Omental fat pad (tissue), 4 donors: ENCODE measurements around the gene CBLN1. TPM values are rescaled to one million over a fixed set of nuclear protein-coding genes. Genes with fewer than 3 reads are reported as not detected.

Experiments
- ATAC-seq: fragments of 150-250 bp; one replicate; pipeline ENCODE4 v1.9.1; 2016; ENCODE audit warnings: mild to moderate bottlenecking, moderate library complexity; ENCODE audit not compliant: low FRiP score
- DNase-seq: peaks from one replicate; pipeline ENCODE4 v3.0.0-alpha.2; 2019; ENCODE audit warnings: low spot score
- total RNA-seq, 4 donors: library from RNA; depleted of rRNA; stranded (reverse); fragments of >200 nt; gene quantifications; one replicate each; pipeline ENCODE4 v1.1.0, GENCODE V29; 2016
- TF ChIP-seq, protein P1 (sequence below), 3 donors: fragments of 450-650 bp; IDR thresholded peaks; one replicate each; pipeline ENCODE4 v1.5.1; 2016 to 2017; ENCODE audit warnings: antibody characterized with exemption in 3 of 3, mild to moderate bottlenecking in 3 of 3, moderate library complexity in 2 of 3

Gene CBLN1
- 1 to 10 TPM in 1 of 4 donors, under 1 TPM in 1, not detected in 2; 0.19 to 4.9 TPM for total RNA-seq

DNA sequence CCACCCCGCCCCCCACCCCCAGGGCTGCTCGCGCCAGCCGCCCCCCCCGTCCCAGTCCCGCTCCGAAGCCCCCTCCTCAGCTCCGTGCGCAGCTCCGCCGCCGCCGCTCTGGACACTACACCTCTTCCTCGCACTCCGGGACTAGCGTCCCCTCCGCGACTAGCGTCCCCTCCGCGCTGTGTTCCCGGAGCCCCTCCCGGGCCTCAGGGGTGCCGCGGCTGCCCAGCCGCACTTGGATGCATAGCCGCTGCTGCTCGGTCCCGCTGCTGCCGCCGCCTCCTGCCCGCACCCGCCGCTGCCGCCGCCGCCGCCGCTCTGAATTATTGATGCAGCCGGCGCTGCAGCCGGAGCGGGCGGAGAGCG lies at the start of gene CBLN1:
CBLN1 (minus strand) TSS at position 359 of the 363 bp plus-strand sequence. CDS start 373 bp downstream, outside the sequence.
- DNase-seq, result no peak
- TF ChIP-seq, protein P1, sequence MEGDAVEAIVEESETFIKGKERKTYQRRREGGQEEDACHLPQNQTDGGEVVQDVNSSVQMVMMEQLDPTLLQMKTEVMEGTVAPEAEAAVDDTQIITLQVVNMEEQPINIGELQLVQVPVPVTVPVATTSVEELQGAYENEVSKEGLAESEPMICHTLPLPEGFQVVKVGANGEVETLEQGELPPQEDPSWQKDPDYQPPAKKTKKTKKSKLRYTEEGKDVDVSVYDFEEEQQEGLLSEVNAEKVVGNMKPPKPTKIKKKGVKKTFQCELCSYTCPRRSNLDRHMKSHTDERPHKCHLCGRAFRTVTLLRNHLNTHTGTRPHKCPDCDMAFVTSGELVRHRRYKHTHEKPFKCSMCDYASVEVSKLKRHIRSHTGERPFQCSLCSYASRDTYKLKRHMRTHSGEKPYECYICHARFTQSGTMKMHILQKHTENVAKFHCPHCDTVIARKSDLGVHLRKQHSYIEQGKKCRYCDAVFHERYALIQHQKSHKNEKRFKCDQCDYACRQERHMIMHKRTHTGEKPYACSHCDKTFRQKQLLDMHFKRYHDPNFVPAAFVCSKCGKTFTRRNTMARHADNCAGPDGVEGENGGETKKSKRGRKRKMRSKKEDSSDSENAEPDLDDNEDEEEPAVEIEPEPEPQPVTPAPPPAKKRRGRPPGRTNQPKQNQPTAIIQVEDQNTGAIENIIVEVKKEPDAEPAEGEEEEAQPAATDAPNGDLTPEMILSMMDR (IDR thresholded peaks at IDR 0.05), result no peak
- ATAC-seq, result peak; percentile 7

DNA sequence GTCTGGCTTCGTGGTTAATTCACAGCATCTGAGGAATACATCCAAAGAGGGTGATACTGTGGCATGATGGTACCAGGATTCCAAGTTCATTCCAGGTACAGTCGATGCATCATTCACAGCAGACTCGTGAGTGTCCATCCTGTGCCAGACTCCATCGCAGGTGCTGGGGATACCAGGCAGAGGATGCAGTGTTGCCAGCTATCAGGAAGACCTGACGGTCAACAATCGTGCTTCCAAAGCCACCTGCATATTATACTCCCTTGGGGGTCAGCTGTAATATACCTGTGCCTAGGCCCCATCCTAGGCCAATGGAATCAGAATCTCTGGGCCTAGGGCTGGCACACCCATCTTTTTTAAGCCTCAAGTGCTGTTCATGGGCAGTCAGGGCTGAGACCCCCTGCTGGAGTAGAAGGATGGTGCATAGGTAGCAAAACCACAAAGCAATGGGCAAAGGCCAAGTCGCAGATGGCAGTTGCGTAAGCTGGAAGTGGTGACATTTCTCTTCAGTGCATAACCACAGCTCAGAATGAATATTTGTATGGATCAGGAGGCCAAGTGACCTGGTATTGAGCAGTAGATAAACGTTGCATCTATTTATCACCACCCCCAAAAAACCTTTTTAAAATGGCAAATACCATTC lies 49.0 kb upstream of the CBLN1 start:
- no peak for ATAC-seq
- TF ChIP-seq, protein P1 (IDR thresholded peaks at IDR 0.05), result no peak
- DNase-seq, result no peak

DNA sequence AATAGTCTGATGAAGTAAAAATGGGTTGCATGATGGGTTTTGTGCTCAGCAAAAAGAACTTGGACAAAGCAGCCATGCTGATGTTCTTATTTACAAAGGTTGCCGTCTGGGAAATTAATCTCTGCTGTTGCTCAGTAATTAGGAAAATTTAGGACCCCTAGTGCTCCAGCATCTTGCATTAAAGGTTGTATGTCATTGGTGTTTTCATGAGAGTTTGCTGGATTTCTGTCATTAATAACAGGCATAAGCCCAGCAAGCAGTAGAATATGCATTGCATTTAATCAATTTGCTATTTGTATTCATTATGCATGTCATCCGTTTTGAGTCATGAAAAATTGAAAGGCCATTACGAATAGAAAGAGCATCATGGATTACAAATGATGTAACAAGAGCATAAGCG lies 46.7 kb upstream of the CBLN1 start:
- DNase-seq (no peak), ATAC-seq (no peak)
- TF ChIP-seq, protein P1 (IDR thresholded peaks at IDR 0.05), result no peak

DNA sequence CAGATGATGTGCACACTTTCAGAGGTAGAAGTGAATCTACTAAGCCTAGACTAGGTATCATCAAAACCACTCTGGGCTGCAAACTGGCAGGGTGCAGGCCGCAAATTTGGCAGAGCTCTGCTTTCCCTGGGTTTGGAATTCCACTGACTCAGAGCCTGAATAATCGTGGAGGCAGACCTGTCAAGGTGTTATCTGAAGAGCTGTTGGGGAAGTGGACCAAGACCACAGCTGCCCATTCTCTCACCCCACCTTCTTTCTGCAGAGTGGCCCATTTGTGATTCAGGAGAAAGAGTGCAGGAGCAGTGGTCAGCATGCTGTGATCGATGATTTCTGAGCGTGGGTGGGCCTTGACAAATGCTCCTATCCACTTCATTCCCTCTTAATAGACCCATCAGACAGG lies 45.8 kb upstream of the CBLN1 start:
- DNase-seq (no peak), ATAC-seq (no peak)
- TF ChIP-seq, protein P1 (IDR thresholded peaks at IDR 0.05), result no peak

DNA sequence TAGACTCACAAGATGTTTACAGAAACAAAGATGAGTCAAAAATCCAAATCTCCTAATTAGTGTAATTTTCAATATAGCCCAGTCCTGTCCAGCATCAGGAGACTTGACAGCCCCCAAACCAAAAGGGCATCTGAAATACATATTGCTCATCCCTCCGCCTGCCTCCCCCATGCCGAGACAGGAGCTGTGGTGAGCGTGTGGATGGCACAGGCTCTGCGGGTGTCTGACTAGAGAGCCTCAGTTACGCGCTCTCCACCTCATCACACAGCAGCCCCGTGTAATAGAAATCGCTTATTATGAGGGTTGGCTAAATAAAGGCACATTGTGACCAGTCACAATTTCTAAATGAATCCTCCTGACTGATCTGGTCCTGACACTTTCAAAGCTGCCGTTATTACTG lies 43.1 kb upstream of the CBLN1 start:
- no peak for ATAC-seq
- DNase-seq, result no peak
- TF ChIP-seq, protein P1 (IDR thresholded peaks at IDR 0.05), result no peak

DNA sequence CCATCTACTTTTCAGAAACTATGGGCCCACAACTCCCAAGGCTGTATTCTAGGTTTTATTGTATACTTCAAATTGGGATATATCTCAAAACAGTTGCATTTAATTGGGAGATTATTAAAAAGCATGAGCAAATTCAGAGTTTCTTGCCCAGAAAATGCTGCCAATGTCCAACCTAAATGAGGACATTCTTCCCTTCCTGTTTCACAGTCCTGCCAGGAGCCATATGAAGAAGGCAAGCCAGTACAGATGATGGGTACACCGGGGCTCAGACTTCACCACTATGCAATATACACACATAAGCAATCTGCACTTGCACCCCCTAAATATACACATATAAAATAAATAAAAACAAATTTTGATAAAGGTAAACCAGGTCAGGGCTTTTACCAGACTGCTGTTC lies 34.0 kb upstream of the CBLN1 start:
- no peak for ATAC-seq
- DNase-seq, result no peak
- TF ChIP-seq, protein P1 (IDR thresholded peaks at IDR 0.05), result no peak

DNA sequence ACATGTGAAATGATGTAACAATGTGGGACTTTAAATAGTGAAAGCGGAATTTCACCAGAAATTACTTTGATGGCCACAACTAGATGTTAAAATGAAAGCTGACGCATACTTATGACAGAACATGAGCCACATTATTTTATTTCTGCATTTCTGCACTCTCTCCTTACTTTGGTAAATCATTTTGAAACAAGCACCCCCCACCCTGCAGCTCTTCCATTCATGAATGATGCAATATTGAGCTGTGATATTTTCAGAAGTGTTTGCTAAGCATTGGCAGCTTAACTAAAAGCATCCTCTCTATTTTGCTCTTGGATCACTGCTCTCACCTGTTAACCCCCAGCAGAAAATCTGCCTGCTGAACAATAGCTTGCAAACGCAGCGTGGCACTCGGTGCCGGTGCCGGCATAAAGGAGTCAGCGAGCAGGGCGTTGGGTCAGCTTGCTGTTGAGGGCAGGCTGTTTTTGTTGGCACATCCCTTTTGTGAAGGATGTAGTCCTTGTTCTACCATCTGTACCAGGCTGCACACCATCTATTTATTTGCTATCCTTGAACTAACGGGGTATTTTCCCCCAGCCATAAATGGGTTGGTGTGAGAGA lies 30.8 kb upstream of the CBLN1 start:
- TF ChIP-seq, protein P1 (IDR thresholded peaks at IDR 0.05), result no peak
- DNase-seq (no peak), ATAC-seq (no peak)
